SK-N-SH treated with all-trans-retinoic acid at 6 μM for 48 hours (cell line): ENCODE results near the gene OTUB1.

Source experiments
- ATAC-seq: fragments of 200-7000 bp; cut with Tn5 transposase; 3 replicates; pipeline ENCODE4 v1.9.1; 2020; ENCODE audit warnings: mild to moderate bottlenecking, moderate library complexity
- ARNTL ChIP-seq: fragments of 450-650 bp; formaldehyde crosslinking; IDR thresholded peaks from 2 replicates; pipeline ENCODE4 v1.5.0; 2020; ENCODE audit warnings: low read depth, mild to moderate bottlenecking, moderate library complexity, borderline replicate concordance
- BACH2 ChIP-seq: fragments of 250-450 bp; sonication (Bioruptor Pico); IDR thresholded peaks from 2 replicates; pipeline ENCODE4 v1.9.0; 2021; ENCODE audit warnings: mild to moderate bottlenecking, borderline replicate concordance
- CREB5 ChIP-seq: fragments of 250-450 bp; sonication (Bioruptor Pico); IDR thresholded peaks from 2 replicates; pipeline ENCODE4 v1.5.1; 2020; ENCODE audit warnings: low read depth, mild to moderate bottlenecking, moderate library complexity
- CSDC2 ChIP-seq: fragments of 250-450 bp; sonication (Bioruptor Pico); IDR thresholded peaks from 2 replicates; pipeline ENCODE4 v1.5.0; 2020; ENCODE audit warnings: mild to moderate bottlenecking, moderate library complexity
- CSRNP3 ChIP-seq: fragments of 250-450 bp; sonication (Bioruptor Pico); IDR thresholded peaks from 2 replicates; pipeline ENCODE4 v1.5.1; 2021; ENCODE audit warnings: mild to moderate bottlenecking, moderate library complexity
- ESRRG ChIP-seq: fragments of 250-450 bp; sonication (Bioruptor Pico); IDR thresholded peaks from 2 replicates; pipeline ENCODE4 v1.6.1; 2021; ENCODE audit warnings: mild to moderate bottlenecking
- GLIS3 ChIP-seq: fragments of 250-450 bp; sonication (Bioruptor Pico); IDR thresholded peaks from 2 replicates; pipeline ENCODE4 v1.5.0; 2020; ENCODE audit warnings: mild to moderate bottlenecking, moderate library complexity
- ISL1 ChIP-seq: fragments of 250-450 bp; sonication (Bioruptor Pico); IDR thresholded peaks from 2 replicates; pipeline ENCODE4 v2.1.2; 2022; ENCODE audit warnings: mild to moderate bottlenecking, moderate library complexity
- OSR1 ChIP-seq: fragments of 250-450 bp; sonication (Bioruptor Pico); IDR thresholded peaks from 2 replicates; pipeline ENCODE4 v1.8.0; 2022; ENCODE audit warnings: moderate library complexity, mild to moderate bottlenecking, inconsistent platforms
- PATZ1 ChIP-seq: fragments of 250-450 bp; sonication (Bioruptor Pico); IDR thresholded peaks from 2 replicates; pipeline ENCODE4 v1.8.0; 2020; ENCODE audit warnings: mild to moderate bottlenecking, moderate library complexity, borderline replicate concordance
- POU6F1 ChIP-seq: fragments of 250-450 bp; sonication (Bioruptor Pico); IDR thresholded peaks from 2 replicates; pipeline ENCODE4 v1.8.0; 2021; ENCODE audit warnings: low read depth, mild to moderate bottlenecking, moderate library complexity, borderline replicate concordance
- PPARA ChIP-seq: fragments of 250-450 bp; sonication (Bioruptor Pico); IDR thresholded peaks from 2 replicates; pipeline ENCODE4 v1.5.0; 2020; ENCODE audit warnings: mild to moderate bottlenecking, borderline replicate concordance
- RARB ChIP-seq: fragments of 250-450 bp; sonication (Bioruptor Pico); IDR thresholded peaks from 2 replicates; pipeline ENCODE4 v1.8.0; 2021; ENCODE audit warnings: mild to moderate bottlenecking, moderate library complexity
- SNAI2 ChIP-seq: fragments of 250-450 bp; sonication (Bioruptor Pico); IDR thresholded peaks from 2 replicates; pipeline ENCODE4 v1.5.0; 2020; ENCODE audit warnings: mild to moderate bottlenecking, moderate library complexity
- TCF4 ChIP-seq: fragments of 250-450 bp; sonication (Bioruptor Pico); IDR thresholded peaks from 2 replicates; pipeline ENCODE4 v1.8.0; 2021; ENCODE audit warnings: mild to moderate bottlenecking, moderate library complexity, borderline replicate concordance
- TOX ChIP-seq: fragments of 250-450 bp; sonication (Bioruptor Pico); IDR thresholded peaks from 2 replicates; pipeline ENCODE4 v1.8.0; 2021; ENCODE audit warnings: mild to moderate bottlenecking, moderate library complexity, borderline replicate concordance
- TSHZ2 ChIP-seq: fragments of 250-450 bp; sonication (Bioruptor Pico); IDR thresholded peaks from 2 replicates; pipeline ENCODE4 v1.5.0; 2020; ENCODE audit warnings: mild to moderate bottlenecking, moderate library complexity
- ZFP3 ChIP-seq: fragments of 250-450 bp; sonication (Bioruptor Pico); IDR thresholded peaks from 2 replicates; pipeline ENCODE4 v1.5.0; 2020; ENCODE audit warnings: mild to moderate bottlenecking, moderate library complexity
- ZFP30 ChIP-seq: fragments of 450-650 bp; formaldehyde crosslinking; IDR thresholded peaks from 2 replicates; pipeline ENCODE4 v1.5.0; 2022; ENCODE audit warnings: mild to moderate bottlenecking, moderate library complexity
- ZNF565 ChIP-seq: fragments of 450-650 bp; formaldehyde crosslinking; conservative IDR thresholded peaks from 2 replicates; pipeline ENCODE4 v1.5.0; 2020; ENCODE audit warnings: low read depth, mild to moderate bottlenecking, moderate library complexity
- ZNF70 ChIP-seq: fragments of 450-650 bp; formaldehyde crosslinking; IDR thresholded peaks from 2 replicates; pipeline ENCODE4 v1.5.0; 2020; ENCODE audit warnings: mild to moderate bottlenecking, moderate library complexity
- ZNF8 ChIP-seq: fragments of 450-650 bp; formaldehyde crosslinking; IDR thresholded peaks from 2 replicates; pipeline ENCODE4 v1.5.0; 2020; ENCODE audit warnings: mild to moderate bottlenecking, moderate library complexity

Gene OTUB1

GRCh38 chr11:64000026-64000739 lies 13.9 kb downstream of the OTUB1 start:
- TF ChIP-seq ZFP3 (no peak), ZNF8 (no peak), CSRNP3 (CRISPR knock-in tag) (no peak), CREB5 (CRISPR knock-in tag) (no peak), SNAI2 (CRISPR knock-in tag) (no peak), TCF4 (CRISPR knock-in tag) (no peak), CSDC2 (no peak), OSR1 (CRISPR knock-in tag) (no peak), PATZ1 (no peak), ZNF70 (CRISPR knock-in tag) (no peak), ZFP30 (no peak), TSHZ2 (CRISPR knock-in tag) (no peak), ZNF565 (CRISPR knock-in tag) (no peak), ESRRG (CRISPR knock-in tag) (no peak), RARB (CRISPR knock-in tag) (no peak), ARNTL (CRISPR knock-in tag) (no peak), PPARA (CRISPR knock-in tag) (no peak), TOX (CRISPR knock-in tag) (no peak), GLIS3 (CRISPR knock-in tag) (no peak)
- no peak for ATAC-seq

GRCh38 chr11:64000740-64001483 lies 14.7 kb downstream of the OTUB1 start:
- TF ChIP-seq CREB5 (CRISPR knock-in tag) (no peak), TOX (CRISPR knock-in tag) (no peak), SNAI2 (CRISPR knock-in tag) (no peak), ESRRG (CRISPR knock-in tag) (no peak), RARB (CRISPR knock-in tag) (no peak), ISL1 (CRISPR knock-in tag) (no peak), ZNF70 (CRISPR knock-in tag) (no peak), PPARA (CRISPR knock-in tag) (no peak), CSRNP3 (CRISPR knock-in tag) (no peak), ZNF8 (no peak), TCF4 (CRISPR knock-in tag) (no peak), POU6F1 (CRISPR knock-in tag) (no peak), BACH2 (CRISPR knock-in tag) (no peak)
- no peak for ATAC-seq
